Hematopoietic multipotent progenitor cell treated with erythropoietin and hydrocortisone succinate and interleukin-3 and kit ligand, for 4 days (in vitro differentiated cells): Measurements from ENCODE around the gene NAV2.

Experiments used
- DNase-seq: peaks from one replicate; pipeline ENCODE4 v3.0.0-alpha.2; 2015

NAV2 gene

DNA sequence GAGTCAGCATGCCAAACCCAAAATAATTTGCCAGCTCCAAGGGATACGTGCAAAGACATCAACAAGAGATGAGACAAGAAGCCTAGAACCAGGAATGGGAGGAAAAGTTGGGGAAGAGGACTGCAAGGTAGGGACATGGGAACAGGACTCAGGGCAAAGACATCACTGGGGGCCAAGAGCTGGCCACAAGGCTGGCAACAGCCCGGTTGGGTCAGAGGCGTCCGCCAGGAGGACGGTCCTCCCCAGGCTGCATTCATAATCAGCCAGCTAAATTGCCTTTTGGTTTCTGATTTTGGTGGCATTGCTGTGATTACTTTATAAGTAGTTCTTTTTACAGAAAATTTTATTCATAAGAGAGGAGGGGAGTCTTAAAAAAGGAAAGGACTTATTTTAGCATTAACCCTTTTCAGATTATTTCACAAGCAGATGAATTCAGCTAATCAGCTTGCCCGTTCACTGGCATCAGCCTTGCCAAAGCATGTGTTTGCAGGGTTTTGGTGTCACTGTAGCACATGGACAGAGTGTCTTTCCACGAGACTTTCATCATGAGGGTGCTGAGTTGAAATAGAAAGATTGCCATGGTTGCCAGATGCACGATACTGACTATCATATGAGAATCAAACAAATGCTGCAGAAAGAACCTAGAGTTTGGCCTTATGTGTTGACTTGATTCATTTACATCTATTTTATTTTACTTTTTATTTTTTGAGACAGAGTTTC, 23.2 kb upstream of the NAV2 start:
- no peak for DNase-seq

GRCh38 chr11:19690885-19691284, 21.8 kb upstream of the NAV2 start:
- no peak for DNase-seq

DNA sequence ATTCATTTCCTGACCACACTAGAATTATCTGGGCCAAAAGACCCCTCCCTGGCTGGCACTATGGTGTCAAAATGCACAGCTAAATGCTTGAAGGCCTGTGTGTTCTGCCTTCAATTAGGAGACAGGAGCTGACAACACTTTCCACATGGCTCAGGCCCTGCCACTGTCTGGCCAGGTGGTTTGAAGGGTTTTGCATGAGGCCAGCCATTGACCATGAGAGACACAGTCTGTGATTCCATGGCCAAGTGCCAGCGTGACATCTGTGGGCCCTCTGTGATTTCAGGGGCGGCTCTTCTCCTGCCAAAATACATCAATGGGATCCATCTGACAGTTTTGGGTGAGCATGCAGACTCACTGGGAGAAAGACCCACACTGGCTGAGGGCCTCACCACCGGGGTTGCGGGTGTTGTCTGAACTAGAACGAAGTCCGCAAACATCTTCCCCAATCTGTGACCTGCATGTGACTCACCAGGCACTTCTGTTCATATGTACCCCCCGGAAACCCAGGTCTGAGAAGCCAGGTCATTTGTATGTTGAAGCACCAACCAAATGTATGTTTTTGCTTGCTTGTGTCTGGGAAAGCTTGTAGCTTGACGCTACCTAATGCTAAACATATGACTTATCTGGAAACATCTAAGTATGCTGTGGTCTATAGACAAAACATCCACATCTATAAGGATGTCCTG, 20.7 kb upstream of the NAV2 start:
- DNase-seq = no peak

GRCh38 chr11:19693146-19693545, 19.5 kb upstream of the NAV2 start:
- DNase-seq = no peak

DNA sequence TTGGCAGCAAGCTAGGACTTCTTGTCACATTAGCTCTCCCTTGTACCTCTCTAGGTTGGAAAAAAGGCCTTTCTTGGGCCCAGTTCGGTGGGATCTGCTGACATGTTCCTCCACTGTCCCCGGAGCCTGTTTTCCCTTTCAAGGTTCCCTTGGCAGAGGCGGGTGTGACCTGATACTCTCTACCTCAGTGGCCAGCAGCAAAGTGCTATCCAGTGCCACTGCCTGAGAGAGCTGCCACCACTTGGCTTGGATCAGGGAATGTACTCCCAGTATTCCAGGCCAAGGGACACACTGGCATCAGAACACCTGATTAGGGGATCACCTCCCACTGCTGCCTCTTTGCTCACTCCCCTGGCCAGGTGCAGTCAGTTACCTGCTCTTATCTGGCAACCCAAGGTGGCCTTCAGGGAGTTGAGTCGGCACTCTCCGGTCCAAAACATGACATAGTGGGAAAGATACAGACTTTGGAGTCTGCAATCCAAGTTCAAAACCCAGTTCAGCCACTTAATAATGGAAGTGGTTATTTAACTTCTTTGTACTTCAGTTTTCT, 17.8 kb upstream of the NAV2 start:
- DNase-seq = no peak

DNA sequence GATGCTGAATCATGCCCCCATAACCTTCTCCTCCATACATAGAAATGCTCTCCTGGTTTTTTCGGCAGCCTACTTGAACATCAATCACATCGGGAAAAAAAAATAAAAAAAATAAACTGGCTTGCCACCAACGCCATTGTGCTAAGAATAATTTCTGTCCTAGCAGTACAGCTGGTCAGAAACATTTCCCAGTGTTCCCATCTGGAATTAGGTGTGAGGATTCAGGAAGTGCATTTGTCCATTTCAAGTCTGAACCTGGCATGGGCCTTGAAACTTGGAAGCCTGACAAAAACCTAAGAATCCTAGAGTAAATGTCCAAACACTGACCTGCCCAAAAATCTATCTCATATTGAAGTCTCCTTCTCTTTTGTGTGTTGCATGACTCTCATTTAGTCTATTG, 16.6 kb upstream of the NAV2 start:
- DNase-seq = no peak

DNA sequence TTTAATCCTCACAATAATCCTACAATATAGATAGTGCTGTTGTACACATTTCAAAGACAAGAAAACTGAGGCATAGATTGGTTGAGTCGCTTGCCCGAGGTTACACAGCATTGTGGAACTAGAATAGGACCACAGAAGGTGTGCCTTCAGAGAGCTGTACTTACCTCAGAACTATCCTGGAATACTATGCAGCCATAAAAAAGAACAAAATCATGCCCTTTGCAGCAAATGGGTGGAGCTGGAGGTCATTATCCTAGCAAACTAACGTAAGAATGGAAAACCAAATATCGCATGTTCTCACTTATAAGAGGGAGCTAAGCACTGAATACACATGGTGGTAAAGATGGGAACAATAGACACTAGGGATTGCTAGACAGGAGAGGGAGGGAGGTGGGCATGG, 15.7 kb upstream of the NAV2 start:
- DNase-seq = no peak

GRCh38 chr11:19697721-19698121, 14.9 kb upstream of the NAV2 start:
- no peak for DNase-seq

GRCh38 chr11:19698493-19699292, 13.9 kb upstream of the NAV2 start:
- DNase-seq = no peak

DNA sequence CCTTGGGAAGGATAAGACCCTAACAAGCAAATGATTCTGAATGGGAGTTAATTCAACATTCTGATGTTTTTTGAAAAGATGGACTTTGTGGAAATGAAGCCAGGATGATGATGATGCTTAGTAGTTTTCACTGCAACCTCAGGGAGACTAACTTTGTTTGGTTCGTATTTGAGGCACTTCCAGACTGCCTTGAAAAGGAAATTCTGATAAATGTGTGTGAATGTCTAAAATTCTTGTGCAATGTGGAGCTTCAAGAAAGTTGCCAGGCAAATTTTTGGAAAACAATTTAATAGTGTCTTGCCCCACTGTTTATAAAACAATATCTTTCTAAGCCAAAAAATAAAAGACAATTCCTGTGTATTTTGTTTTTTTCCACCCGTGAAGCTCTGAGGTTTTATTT, 11.2 kb upstream of the NAV2 start:
- no peak for DNase-seq

- DNase-seq = no peak
Measured at GRCh38 chr11:19702620-19703019, 10.0 kb upstream of the NAV2 start.

- DNase-seq = peak; percentile 8
Measured at GRCh38 chr11:19703211-19703610, 9.4 kb upstream of the NAV2 start.

DNA sequence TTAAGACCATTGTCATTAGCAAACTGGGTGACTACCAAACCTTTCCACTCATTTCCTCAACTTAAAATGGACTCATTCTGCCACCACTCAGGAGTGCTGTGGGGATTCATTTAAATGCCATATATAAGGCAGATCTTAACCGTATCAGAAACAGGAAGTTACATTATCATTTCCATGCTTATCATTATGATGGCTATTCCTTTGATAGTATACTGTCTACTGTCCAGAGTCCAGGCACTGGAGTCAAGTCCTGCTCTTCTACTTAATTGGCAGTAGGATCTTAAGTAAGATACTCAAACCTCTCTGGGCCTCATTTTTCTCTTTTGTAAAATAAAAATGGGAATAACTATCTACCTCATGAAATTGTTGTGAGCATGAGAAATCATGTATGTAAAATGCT, 8.4 kb upstream of the NAV2 start:
- peak; percentile 15 for DNase-seq

DNA sequence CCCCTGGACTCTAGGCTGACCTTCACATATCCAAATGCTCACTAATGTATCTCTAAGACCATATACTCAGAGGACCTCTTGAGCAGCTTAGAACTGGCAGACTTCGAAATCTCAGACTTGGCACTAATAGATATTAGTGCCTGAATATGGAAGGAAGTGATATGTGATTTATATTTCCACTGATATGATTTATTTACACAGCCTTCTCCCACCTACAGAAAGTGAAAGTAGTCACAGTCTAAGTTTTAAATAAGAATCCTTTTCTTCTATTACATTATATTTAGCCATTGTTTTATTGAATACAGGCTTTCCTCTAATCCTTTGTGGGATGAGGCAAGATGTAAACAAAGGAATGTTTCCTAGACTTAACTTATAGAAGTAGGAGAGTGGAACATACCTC, 6.7 kb upstream of the NAV2 start:
- DNase-seq = no peak

DNA sequence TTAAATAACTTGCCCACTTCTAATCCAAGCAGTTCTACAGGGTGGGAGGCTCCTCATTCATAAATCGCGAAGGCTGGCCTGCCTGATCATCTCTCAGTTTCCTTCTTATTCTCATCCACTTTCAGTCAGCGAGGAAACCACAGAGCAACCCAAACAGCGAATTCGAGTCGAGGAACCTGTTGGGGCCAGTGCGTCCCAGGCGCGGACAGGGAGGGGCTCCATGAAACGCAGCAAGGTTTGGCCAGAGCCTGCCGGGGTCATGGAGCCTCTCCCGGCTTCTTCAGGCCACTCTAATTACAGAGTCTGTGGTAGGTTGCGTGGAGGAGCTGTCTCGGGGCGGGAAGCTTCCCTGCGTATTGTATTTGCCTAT, 741 bp upstream of the NAV2 start:
- DNase-seq = no peak

DNA sequence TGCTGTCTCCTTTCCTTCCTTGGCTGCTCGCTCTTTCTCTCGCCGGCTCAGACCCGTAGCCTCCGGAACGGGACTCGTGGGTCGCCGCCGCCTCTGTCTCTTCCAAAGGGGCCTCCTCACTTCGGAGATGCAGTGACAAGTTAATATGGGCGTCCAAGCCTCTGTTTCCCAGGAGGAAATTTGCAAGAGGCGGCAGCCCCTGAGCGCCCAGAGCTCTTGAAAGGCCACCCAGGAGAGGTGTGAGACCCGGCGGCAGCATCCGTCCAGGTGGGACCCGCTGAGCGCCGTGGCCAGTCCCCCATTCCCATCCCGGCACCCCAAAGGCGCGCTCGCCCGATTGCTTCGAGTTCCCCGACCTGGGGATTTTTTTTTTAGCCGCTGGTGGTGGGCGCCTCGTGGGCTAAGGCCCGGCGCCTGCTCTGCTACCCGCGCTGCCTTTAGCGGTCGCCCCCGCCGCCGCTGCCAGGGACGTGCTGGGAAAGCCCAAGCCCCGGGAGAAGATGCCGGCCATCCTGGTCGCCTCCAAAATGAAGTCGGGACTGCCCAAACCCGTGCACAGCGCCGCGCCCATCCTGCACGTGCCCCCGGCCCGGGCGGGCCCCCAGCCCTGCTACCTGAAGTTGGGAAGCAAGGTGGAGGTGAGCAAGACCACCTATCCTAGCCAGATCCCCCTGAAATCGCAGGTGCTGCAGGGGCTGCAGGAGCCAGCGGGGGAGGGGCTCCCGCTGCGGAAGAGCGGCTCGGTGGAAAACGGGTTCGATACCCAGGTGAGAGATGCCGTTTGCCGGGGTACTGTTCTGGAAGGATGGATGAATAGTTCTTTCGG, 772 bp downstream of the NAV2 start:
- DNase-seq = peak; percentile 35

DNA sequence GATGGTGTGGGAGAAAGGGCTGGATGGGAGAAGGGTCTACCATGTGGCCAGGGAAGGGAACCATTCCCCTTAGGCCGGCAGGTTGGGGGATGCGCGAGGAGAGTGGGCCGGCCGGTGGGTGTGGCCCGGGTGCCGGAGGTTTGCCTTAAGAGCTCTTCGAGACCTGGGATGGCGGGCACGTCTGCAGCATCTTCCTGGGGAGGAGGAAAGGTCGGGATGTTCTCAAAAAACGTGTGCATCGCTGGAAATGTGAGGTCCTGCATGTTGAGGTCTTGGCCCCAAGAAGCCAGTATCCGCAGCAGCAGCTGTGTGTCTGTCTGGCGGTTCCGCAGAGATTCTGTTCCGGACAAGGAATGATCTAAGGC, 1.4 kb downstream of the NAV2 start:
- DNase-seq = peak; percentile 6

DNA sequence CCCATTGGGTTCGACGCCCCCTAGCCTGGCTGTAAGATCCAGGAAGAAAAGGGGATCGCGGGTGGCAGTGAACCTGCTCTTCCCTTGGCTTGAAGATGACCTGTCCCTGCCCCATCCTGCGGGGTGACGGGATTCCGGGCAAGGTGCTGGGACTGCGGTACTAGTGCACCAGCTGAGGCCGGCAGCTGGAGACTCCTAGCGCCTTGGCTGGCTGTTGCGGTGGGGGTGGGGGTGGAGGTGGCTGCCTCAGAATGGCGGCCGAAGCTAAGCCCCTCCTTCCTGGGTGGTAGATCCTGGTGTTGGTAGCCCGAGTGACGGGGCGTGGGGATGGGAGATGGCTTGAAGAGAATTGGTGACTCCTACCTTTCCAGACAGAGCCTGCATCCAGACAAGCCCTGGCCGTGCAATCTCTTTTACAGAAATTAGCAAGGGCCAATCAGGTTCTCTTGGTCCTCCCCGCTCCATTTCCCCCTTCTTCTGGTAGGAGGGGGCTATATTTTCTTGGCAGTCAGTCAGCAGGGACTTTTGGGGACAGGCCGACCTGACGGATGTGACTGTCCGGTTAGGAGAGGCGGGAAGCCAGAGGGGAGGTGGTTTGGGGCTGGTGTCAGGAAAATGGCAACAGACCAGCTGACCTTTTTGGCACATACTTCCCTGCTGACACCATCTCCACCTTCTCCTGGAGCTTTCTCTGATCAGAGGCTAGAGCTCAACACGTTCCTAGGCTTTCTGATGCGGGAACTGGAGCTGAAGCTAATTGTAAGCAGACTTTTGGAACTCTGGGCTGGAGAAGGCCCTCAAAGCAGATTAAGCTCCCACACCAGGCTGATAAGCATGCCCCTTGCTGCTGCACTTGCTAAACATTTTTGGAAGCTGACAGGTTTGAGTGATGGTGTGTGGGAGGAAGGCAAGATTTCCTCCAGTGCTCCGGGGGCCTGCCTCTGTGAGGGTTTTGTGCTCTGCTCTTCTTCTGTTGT, 2.0 kb downstream of the NAV2 start:
- DNase-seq = peak; percentile 20

- DNase-seq = no peak
Measured at GRCh38 chr11:19715373-19715772, 2.7 kb downstream of the NAV2 start.

- DNase-seq = no peak
Measured at GRCh38 chr11:19718051-19718450, 5.4 kb downstream of the NAV2 start.

DNA sequence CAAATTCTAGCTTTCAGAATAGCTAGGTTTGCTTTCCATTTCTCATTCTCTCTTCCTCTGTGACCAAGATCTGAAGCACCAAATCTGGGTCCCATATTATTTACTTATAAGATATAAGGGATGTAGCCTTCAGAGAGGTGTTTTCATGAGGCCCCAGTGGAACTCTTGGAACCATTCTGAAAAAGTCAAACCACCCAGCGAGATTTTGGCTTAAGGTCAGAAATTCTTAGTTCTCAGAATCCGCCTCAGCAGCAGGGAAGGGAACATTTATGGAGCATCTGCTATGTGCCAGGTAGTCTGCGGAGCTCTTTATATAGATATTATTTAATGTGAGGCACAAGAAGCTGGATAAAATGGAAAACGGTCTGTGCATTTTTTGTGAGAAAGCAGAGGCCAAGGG, 6.3 kb downstream of the NAV2 start:
- DNase-seq = no peak

- DNase-seq = no peak
Measured at GRCh38 chr11:19719960-19720359, 7.3 kb downstream of the NAV2 start.
